PC-9 (cell line): Measurements from ENCODE around the gene GNAI1. TPM values are rescaled to one million over a fixed set of nuclear protein-coding genes. Genes with fewer than 3 reads are reported as not detected.

Experiments used
- BruUV-seq: library from RNA; stranded (reverse); fragments of 400-500 nt; replicated peaks from 2 replicates; lab custom pipeline; 2021; lab: Mats Ljungman, UMichigan
- CTCF ChIA-PET: fragments of 300-600 bp; sonication (Branson Sonifier 250); formaldehyde crosslinking; loops from one replicate; lab custom pipeline; 2022; ENCODE audit warnings: antibody characterized with exemption; lab: Charles Lee
- POLR2A ChIA-PET: fragments of 300-600 bp; sonication (Branson Sonifier 250); formaldehyde crosslinking; loops from one replicate; lab custom pipeline; 2022; ENCODE audit warnings: antibody characterized with exemption; ENCODE audit not compliant: unreplicated experiment; lab: Charles Lee
- DNase-seq, 2 experiments: peaks; one replicate each; pipeline versions ENCODE4 v3.0.0 to v3.0.0-alpha.2; 2015 to 2022; ENCODE audit warnings: mixed read lengths in 1 of 2
- H2AFZ ChIP-seq: fragments of 200-600 bp; sonication (generic); 2 replicates; pipeline ENCODE4 v1.8.1; 2017; ENCODE audit warnings: antibody characterized with exemption
- H3F3A ChIP-seq: fragments of 200-600 bp; sonication (generic); 2 replicates; pipeline ENCODE4 v1.8.1; 2017; ENCODE audit warnings: antibody characterized with exemption, mild to moderate bottlenecking, low read depth; ENCODE audit not compliant: insufficient read depth
- H3K27ac ChIP-seq: fragments of 200-600 bp; sonication (generic); 2 replicates; pipeline ENCODE4 v1.6.1; 2016; ENCODE audit warnings: mixed run types
- H3K27me3 ChIP-seq: fragments of 200-600 bp; sonication (generic); 2 replicates; pipeline ENCODE4 v1.6.1; 2016; ENCODE audit warnings: low read depth, mixed run types; ENCODE audit not compliant: insufficient read depth
- H3K36me3 ChIP-seq: fragments of 200-600 bp; sonication (generic); 2 replicates; pipeline ENCODE4 v1.6.1; 2016; ENCODE audit warnings: low read depth, mixed run types
- H3K4me1 ChIP-seq: fragments of 200-600 bp; sonication (generic); replicated peaks from 2 replicates; pipeline ENCODE4 v1.6.1; 2016; ENCODE audit warnings: mixed run types; ENCODE audit not compliant: insufficient read depth
- H3K4me2 ChIP-seq: fragments of 200-600 bp; sonication (generic); 2 replicates; pipeline ENCODE4 v1.6.1; 2017; ENCODE audit warnings: mixed run types
- H3K4me3 ChIP-seq: fragments of 200-600 bp; sonication (generic); 2 replicates; pipeline ENCODE4 v1.6.1; 2016; ENCODE audit warnings: mixed run types
- H3K79me2 ChIP-seq: fragments of 200-600 bp; sonication (generic); 2 replicates; pipeline ENCODE4 v1.6.1; 2017; ENCODE audit warnings: low read depth, mixed run types
- H3K9me2 ChIP-seq: fragments of 200-600 bp; sonication (generic); 2 replicates; pipeline ENCODE4 v1.8.1; 2017; ENCODE audit warnings: mild to moderate bottlenecking; ENCODE audit not compliant: insufficient read depth
- H3K9me3 ChIP-seq: fragments of 200-600 bp; sonication (generic); 2 replicates; pipeline ENCODE4 v1.8.1; 2016; ENCODE audit warnings: low read depth; ENCODE audit not compliant: insufficient read depth
- H4K20me1 ChIP-seq: fragments of 200-600 bp; sonication (generic); 2 replicates; pipeline ENCODE4 v1.8.1; 2017; ENCODE audit not compliant: insufficient read depth
- EZH2 ChIP-seq: fragments of 200-600 bp; sonication (generic); IDR thresholded peaks from 2 replicates; pipeline ENCODE4 v1.8.0; 2017; ENCODE audit warnings: antibody characterized with exemption, low read depth
- intact Hi-C: fragments of 100-400 bp; cut with micrococcal nuclease; formaldehyde crosslinking; loops from one replicate; pipeline ENCODE4 v1.10.0; 2022; ENCODE audit not compliant: unreplicated experiment
- total RNA-seq: library from RNA; stranded (reverse); gene quantifications from 2 replicates; pipeline ENCODE4 v1.2.3, GENCODE V29; 2021
- TF ChIP-seq, protein P1 (sequence below): fragments of 200-600 bp; sonication (generic); conservative IDR thresholded peaks from 2 replicates; pipeline ENCODE4 v1.6.1; 2017; ENCODE audit warnings: mixed run types, antibody characterized with exemption, mild to moderate bottlenecking, moderate library complexity

The GNAI1 gene
- total RNA-seq, 1 experiment from 2014 or later: 16.8 TPM

DNA sequence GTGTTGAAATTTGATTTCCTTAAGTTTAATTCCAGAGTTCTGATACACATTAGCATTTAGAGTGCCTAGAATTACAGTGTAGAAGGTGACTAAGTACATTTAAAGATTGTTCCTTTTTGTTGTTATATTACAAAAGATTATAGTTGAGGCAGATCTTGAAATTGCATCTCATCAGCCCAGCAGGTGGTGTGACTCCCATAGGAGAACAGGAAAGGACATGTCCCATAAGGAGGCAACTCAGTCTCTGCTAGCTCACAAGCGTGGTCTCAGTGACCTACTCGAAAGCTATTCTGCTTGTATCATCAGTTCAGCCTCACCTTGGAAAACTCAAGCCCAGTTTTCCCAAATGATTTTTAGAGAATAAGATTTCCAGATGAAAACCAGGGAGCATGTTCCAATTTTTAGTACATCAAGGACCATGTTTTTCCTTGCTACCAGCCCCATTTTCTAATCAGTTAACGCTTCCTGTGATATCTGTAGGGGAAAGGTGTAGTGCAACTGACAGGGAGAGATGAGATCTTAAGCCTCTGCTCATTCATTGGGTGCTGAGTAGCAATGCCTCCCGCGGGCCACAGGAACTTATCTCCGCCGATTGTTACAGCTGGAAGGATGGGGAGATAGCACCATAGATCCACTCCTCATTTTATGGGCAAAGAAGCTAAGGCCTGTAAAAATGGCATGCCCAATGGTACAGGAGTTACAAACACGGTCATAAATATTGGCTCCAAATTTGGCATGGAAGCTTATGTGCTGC lies 1.1 kb upstream of the GNAI1 start:
- Histone ChIP-seq H2AFZ (peak overlapping the region; percentile 83; the same call in 1 of the 2 replicates), H3F3A (peaks cover 15% of the 10 kb centered on the region; the same call in 1 of the 2 replicates), H4K20me1 (no peaks in the 10 kb centered on the region), H3K79me2 (peaks cover 27% of the 10 kb centered on the region), H3K4me2 (peak overlapping the region; percentile 74), H3K4me3 (peak overlapping the region; percentile 97; the same call in 1 of the 2 replicates), H3K36me3 (no peaks in the 10 kb centered on the region), H3K27ac (peak overlapping the region; percentile 64), H3K9me3 (no peaks in the 10 kb centered on the region), H3K27me3 (no peaks in the 10 kb centered on the region), H3K9me2 (no peaks in the 10 kb centered on the region), H3K4me1 (peaks cover 16% of the 10 kb centered on the region)
- no peak for TF ChIP-seq EZH2
- TF ChIP-seq, protein P1, sequence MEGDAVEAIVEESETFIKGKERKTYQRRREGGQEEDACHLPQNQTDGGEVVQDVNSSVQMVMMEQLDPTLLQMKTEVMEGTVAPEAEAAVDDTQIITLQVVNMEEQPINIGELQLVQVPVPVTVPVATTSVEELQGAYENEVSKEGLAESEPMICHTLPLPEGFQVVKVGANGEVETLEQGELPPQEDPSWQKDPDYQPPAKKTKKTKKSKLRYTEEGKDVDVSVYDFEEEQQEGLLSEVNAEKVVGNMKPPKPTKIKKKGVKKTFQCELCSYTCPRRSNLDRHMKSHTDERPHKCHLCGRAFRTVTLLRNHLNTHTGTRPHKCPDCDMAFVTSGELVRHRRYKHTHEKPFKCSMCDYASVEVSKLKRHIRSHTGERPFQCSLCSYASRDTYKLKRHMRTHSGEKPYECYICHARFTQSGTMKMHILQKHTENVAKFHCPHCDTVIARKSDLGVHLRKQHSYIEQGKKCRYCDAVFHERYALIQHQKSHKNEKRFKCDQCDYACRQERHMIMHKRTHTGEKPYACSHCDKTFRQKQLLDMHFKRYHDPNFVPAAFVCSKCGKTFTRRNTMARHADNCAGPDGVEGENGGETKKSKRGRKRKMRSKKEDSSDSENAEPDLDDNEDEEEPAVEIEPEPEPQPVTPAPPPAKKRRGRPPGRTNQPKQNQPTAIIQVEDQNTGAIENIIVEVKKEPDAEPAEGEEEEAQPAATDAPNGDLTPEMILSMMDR: no peak
- ChIA-PET CTCF (interaction anchor here (0.6 to 1.7 kb wide), 9 partner anchors 12 to 1335 kb away, joined by 3 to 35 read pairs (median 4); no protein-coding TSS in a partner anchor), POLR2A (interaction anchor here (0.6 to 0.9 kb wide), 3 partner anchors 13 to 682 kb away, joined by 4 to 12 read pairs (median 6); no protein-coding TSS in a partner anchor)
- intact Hi-C loops: loop anchor here (2.0 to 10.0 kb wide), 8 partner anchors 41 to 1151 kb away; no protein-coding TSS in a partner anchor
- no peak for DNase-seq
- BruUV-seq: no TSS peak

- H3F3A ChIP-seq: peaks cover 15% of the 10 kb centered on the region; the same call in 1 of the 2 replicates
Observed at GRCh38 chr7:80134115-80134535, 506 bp upstream of the GNAI1 start.

More at GRCh38 chr7:80134115-80134535, 506 bp upstream of the GNAI1 start:
- intact Hi-C loops: loop anchor here (2.0 to 10.0 kb wide), 8 partner anchors 42 to 1151 kb away; no protein-coding TSS in a partner anchor
- peaks cover 33% of the 10 kb centered on the region for H3K79me2 ChIP-seq
- no peaks in the 10 kb centered on the region for H4K20me1 ChIP-seq
- H3K9me2 ChIP-seq: no peaks in the 10 kb centered on the region
- peak overlapping the region; percentile 83 for H2AFZ ChIP-seq
- peak overlapping the region; percentile 64 for H3K27ac ChIP-seq
- BruUV-seq: TSS peak; percentile 39
- no peak for TF ChIP-seq EZH2
- TF ChIP-seq, protein P1: no peak
- H3K36me3 ChIP-seq: no peaks in the 10 kb centered on the region
- ChIA-PET CTCF (interaction anchor here (0.6 to 1.7 kb wide), 15 partner anchors 11 to 1335 kb away, joined by 3 to 35 read pairs (median 7); no protein-coding TSS in a partner anchor), POLR2A (interaction anchor here (0.6 to 0.9 kb wide), 4 partner anchors 12 to 682 kb away, joined by 4 to 12 read pairs (median 7); no protein-coding TSS in a partner anchor)
- no peak for DNase-seq
- no peaks in the 10 kb centered on the region for H3K27me3 ChIP-seq
- peak overlapping the region; percentile 97 for H3K4me3 ChIP-seq
- H3K4me1 ChIP-seq: peaks cover 16% of the 10 kb centered on the region
- H3K9me3 ChIP-seq: no peaks in the 10 kb centered on the region
- peak overlapping the region; percentile 74 for H3K4me2 ChIP-seq
